WI38 (cell line): ENCODE results near the gene TRMT61B.

Experiments
- H3K4me3 ChIP-seq: 2 replicates; pipeline ENCODE4 v1.5.1; 2011; ENCODE audit warnings: low read depth, mild to moderate bottlenecking, control low read depth, low read length
- CTCF ChIP-seq: IDR thresholded peaks from 2 replicates; pipeline ENCODE4 v1.5.1; 2012; ENCODE audit warnings: low read depth, mild to moderate bottlenecking, control low read depth, low read length

The TRMT61B gene

DNA sequence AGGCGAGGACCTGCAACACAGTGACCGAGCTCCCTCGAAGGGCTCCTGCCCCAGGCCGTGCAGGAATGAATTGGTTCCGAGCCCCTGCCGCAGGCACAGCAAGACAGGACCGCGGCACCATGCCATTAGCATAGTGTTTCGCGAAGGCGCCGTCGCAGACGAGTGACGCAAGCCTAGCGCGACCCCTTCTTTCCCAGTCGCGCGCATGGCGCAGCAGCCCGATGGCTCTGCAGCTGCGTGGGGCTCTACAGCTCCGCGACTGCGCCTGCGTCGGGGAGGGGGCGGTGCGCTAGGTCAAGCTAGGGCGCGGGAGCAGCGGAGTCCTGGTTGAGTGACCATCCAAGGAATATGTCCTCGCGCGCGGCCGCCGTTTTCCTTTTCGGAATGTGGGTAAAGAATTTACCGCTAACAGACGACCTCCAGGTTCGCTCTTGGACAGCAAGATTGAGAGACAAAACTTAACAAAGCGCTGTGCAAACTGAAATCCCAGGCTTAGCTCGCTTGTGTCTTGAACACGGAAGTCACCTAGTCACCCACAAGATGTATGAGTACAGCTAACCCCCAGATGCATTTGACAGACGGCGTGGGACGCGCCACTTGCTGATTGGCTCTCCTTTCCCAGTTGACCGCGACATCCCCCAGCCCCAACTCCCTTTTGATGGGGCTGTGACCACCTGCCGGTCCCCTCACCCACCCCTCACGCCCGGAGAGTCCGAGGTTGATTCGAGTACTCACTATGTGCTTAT lies at the start of gene TRMT61B:
Gene TRMT61B (minus strand): TSS at position 164 of the 746 bp plus-strand sequence. CDS start 32 bp downstream, at position 132.
- TF ChIP-seq CTCF, result no peak
- peak within 1 kb of the TSS; percentile 94 for H3K4me3 ChIP-seq

DNA sequence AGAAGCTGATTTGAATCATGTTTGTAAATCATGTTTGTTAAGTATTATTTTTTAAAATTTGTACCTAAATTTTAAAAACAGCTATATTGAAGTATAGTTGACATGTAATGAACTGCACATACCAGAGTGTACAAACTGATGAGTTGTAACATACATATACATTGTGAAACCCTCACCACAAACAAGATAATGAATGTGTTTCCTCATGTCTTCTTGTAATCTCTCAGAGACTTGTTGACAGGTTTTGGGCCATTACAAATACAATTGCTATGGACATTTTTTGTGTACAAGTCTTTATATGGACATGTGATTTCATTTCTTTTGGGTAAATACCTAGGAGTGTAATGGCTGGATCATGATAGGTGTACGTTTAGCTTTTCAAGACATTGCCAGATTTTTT lies 45.8 kb upstream of the TRMT61B start:
- H3K4me3 ChIP-seq, result no peak overlapping the region
- no peak for TF ChIP-seq CTCF

DNA sequence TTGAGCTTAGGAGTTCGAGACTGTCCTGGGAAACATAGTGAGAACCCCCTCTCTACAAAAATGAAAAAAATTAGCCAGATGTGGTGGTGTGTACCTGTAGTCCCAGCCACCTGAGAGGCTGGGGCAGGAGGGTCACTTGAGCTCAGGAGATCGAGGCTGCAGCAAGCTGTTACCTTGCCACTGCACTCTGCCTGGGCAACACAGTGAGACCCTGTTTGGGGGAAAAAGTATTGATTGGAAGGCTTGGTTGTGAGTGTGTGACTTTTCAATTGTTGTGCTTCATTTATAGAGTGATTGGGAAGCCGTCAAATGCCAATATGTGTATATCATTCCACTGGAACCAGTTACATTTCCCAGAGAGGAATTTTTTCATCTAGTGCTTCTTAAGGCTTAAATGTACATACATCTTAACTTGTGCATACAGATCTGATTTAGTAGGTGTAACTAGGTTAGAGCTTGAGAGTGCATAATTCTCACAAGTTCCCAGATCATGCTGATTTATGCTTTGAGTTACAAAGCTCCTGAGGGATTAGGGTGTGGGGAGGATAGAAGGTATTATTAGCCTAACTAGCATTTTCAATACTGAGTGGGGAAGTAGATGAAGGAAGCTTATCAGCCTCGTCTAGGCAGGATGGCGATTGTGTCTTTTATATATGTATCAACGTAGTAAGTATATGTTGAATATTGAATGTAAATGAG lies 39.7 kb upstream of the TRMT61B start:
- no peak overlapping the region for H3K4me3 ChIP-seq
- TF ChIP-seq CTCF, result no peak

DNA sequence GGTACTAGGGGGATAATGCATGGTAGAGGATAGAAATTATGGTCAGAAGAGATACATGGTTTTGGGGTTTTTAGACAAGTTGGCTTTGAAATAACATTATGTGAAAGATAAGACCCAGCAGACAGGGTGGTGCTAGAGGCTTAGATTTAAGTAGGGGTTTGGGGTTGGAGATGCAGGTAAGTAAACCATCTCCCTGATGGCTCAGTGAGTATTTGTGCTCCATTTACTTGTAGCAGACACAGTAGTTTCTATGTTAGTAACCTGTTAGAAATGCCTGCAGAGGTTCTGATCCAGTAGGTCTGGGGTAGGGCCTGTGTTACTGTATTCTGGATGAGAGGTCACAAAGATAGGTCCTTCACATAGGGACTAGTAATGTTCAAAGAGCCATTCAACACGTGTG lies 38.1 kb upstream of the TRMT61B start:
- no peak for TF ChIP-seq CTCF
- H3K4me3 ChIP-seq, result no peak overlapping the region

DNA sequence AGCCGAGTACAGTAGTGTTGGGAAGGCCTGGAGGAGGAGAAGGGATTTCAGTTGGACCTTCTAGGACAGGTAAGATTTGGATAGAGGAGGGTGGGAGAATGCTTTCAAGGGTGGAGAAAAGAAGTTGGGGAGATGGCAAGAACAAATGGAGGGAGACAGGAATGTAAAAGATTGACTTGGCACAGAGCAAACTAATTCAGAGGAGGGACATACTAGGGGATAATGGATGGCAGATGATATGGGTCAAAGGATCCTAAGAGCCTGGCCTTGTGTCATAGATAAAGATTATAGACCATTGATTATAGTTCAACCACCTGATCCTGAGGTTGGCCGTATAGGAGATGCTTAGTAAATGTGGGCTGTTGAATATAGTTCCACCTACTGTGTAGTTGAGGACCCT lies 36.7 kb upstream of the TRMT61B start:
- no peak overlapping the region for H3K4me3 ChIP-seq
- TF ChIP-seq CTCF, result no peak

- H3K4me3 ChIP-seq, result no peak overlapping the region
- no peak for TF ChIP-seq CTCF
These were observed 36.3 kb upstream of the TRMT61B start for GRCh38 chr2:28906376-28906775.

DNA sequence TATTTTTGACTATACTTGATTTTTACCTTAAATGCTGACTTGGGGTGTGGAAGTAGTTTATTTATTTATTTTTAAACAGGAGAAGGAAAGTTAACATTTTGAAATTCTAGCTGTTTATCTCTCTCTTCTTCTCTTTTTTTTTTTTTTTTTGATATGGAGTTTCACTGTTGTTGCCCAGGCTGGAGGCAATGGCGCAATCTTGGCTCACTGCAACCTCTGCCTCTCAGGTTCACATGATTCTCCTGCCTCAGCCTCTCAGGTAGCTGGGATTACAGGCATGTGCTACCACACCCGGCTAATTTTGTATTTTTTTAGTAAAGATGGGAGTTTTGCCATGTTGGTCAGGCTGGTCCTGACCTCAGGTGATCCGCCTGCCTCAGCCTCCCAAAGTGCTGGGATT lies 35.4 kb upstream of the TRMT61B start:
- no peak for TF ChIP-seq CTCF

More for the DNA sequence above, 35.4 kb upstream of the TRMT61B start:
- H3K4me3 ChIP-seq, result no peak overlapping the region
